ENCODE measurements around the gene IL21R. TPM values are rescaled to one million over a fixed set of nuclear protein-coding genes. Genes with fewer than 3 reads are reported as not detected.
"Not testable (repeated sequence)": the region's sequence is repeated elsewhere in the genome, so short reads cannot be mapped to it uniquely, and the experiment has no call there.

Gene IL21R
- total and polyA plus RNA-seq, 11 donors, result 0.04 to 6.0 (median 0.26) TPM; not detected in 1

DNA sequence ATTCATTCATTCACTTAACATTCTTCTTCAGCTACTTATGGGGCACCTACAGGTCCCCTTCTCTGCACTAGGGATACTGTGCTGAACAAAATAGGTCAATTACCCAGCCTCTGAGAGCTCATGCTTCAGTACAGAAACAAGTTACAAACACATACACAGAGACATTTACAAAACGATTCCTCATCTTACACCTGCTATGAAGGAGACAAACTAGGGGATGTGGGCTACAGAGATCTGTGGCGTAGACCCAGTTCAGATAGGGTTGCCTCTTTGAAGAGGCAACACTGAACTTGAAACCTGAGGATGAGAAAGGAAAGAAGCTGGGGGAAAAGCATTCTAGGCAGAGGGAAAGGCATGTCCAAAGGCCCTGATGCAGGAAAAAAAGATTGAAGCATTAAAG lies 5.2 kb downstream of the IL21R start:
- Histone ChIP-seq H3K4me1 (peaks cover 0 to 65% (median 5%) of the 10 kb centered on the region in 12 donors), H3K36me3 (no peaks in the 10 kb centered on the region), H3K27ac (peak overlapping the region in 1 of 12 donors; percentile 55), H3K27me3 (peaks cover 0 to 22% (median 2%) of the 10 kb centered on the region in 9 donors), H3K4me3 (no peak overlapping the region), H3K9me3 (peaks cover 0 to 10% (median 0%) of the 10 kb centered on the region in 12 donors)
- 74 to 86% (median 79%) methylated on average over 2 of the region's 2 CpGs for WGBS, 4 donors
- no peak for DNase-seq
- TF ChIP-seq CTCF (IDR thresholded peaks at IDR 0.05), result no peak
- no peak for TF ChIP-seq POLR2A (IDR thresholded peaks at IDR 0.05)
- ATAC-seq, result no peak
- intact Hi-C loops (cut with DNase I), result no loop called here

GRCh38 chr16:27408012-27408601 lies 6.1 kb downstream of the IL21R start:
- peak in 1 of 4 donors; percentile 49 for ATAC-seq
- intact Hi-C loops (cut with DNase I), result no loop called here
- Histone ChIP-seq H3K4me3 (no peak overlapping the region), H3K4me1 (peaks cover 0 to 57% (median 0%) of the 10 kb centered on the region in 12 donors), H3K27me3 (peaks cover 0 to 13% (median under 1%) of the 10 kb centered on the region in 9 donors), H3K36me3 (no peaks in the 10 kb centered on the region), H3K27ac (peak overlapping the region in 1 of 12 donors; percentile 23), H3K9me3 (peaks cover 0 to 10% (median 0%) of the 10 kb centered on the region in 12 donors)
- no peak for TF ChIP-seq CTCF (IDR thresholded peaks at IDR 0.05)
- no peak for TF ChIP-seq POLR2A (IDR thresholded peaks at IDR 0.05)
- no peak for DNase-seq
- 61 to 72% (median 67%) methylated on average over 3 of the region's 3 CpGs for WGBS, 4 donors

GRCh38 chr16:27408602-27409031 lies 6.6 kb downstream of the IL21R start:
- TF ChIP-seq CTCF (IDR thresholded peaks at IDR 0.05) (no peak), POLR2A (IDR thresholded peaks at IDR 0.05) (no peak)
- no peak for ATAC-seq
- Histone ChIP-seq H3K9me3 (peaks cover 0 to 10% (median 0%) of the 10 kb centered on the region in 12 donors), H3K4me3 (no peak overlapping the region), H3K4me1 (peaks cover 0 to 56% (median 0%) of the 10 kb centered on the region in 12 donors), H3K27me3 (peaks cover 0 to 10% (median 0%) of the 10 kb centered on the region in 9 donors), H3K27ac (peak overlapping the region in 1 of 12 donors; percentile 23), H3K36me3 (no peaks in the 10 kb centered on the region)
- intact Hi-C loops (cut with DNase I), result no loop called here
- DNase-seq, result no peak
- 62 to 77% (median 72%) methylated on average over 6 of the region's 6 CpGs for WGBS, 4 donors

GRCh38 chr16:27409958-27410357 lies 8.0 kb downstream of the IL21R start:
- WGBS, 4 donors, result 80 to 84% (median 82%) methylated on average over 2 of the region's 2 CpGs
- H3K27me3 ChIP-seq; DNase-seq; H3K4me3 ChIP-seq; H3K36me3 ChIP-seq; ATAC-seq; intact Hi-C loops (cut with DNase I); H3K27ac ChIP-seq: not testable (repeated sequence)
- Histone ChIP-seq H3K9me3 (peaks cover 0 to 10% (median 0%) of the 10 kb centered on the region in 12 donors), H3K4me1 (peaks cover 0 to 47% (median 0%) of the 10 kb centered on the region in 12 donors)

Data from heart left ventricle (tissue), 16 donors.